HG03060 (cell line): ENCODE measurements around the gene GABRR3.

Experiments
- ATAC-seq: cut with Tn5 transposase; IDR thresholded peaks from one replicate; pipeline ENCODE4 v1.9.1; 2021; ENCODE audit warnings: low read depth, moderate number of reproducible peaks; ENCODE audit not compliant: unreplicated experiment

Gene GABRR3

GRCh38 chr3:98035208-98035607 is at the start of gene GABRR3:
Gene GABRR3 (minus strand): TSS chr3:98035315. CDS start chr3:98034987, 328 bp downstream.
- no peak for ATAC-seq

GRCh38 chr3:98073486-98073885 is 38.4 kb upstream of the GABRR3 start:
- no peak for ATAC-seq

- ATAC-seq: no peak
These were observed 35.7 kb upstream of the GABRR3 start for GRCh38 chr3:98070840-98071239.

GRCh38 chr3:98068824-98069223 is 33.7 kb upstream of the GABRR3 start:
- ATAC-seq: no peak

- ATAC-seq: no peak
These were observed 23.3 kb upstream of the GABRR3 start for GRCh38 chr3:98058244-98058960.

GRCh38 chr3:98057631-98058030 is 22.5 kb upstream of the GABRR3 start:
- ATAC-seq: no peak

- ATAC-seq: no peak
These were observed 20.9 kb upstream of the GABRR3 start for GRCh38 chr3:98056035-98056434.

DNA sequence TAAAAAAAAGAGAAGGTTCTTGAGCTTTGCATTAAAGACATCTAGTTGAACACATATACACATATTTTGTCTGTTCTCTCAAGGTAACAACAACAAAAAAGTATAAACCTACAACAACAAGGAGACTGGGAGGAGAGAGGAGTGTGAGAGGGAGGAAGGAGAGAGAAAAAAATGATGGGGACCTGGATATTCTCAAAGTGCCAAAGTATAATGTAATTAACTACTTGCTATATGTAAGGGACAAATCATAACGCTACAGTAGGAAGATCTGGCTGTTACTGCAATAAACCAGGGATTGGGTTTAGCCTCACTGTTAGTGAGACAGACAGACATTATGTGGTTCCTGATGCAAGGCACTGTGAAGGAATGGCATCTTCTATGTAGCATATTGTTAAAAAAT is 14.2 kb upstream of the GABRR3 start:
- no peak for ATAC-seq

DNA sequence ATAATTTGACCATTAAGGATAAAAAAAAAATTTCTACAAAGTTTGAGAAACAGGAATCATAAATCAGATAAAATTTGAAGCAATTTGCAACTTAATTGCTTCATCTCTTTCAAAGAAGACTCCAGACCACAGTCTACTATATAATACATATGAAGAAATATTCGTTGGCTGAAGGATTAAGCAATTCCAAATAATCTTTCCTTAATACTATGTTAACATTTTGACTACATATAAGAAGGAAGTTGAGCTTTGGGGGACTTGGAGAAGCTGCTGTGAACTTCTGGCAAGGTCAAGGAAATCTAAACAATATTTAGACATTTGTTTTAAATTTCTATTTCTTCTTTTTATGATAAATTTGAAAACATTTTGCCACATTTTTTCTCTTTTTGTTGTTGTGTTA is 13.5 kb upstream of the GABRR3 start:
- ATAC-seq: no peak

DNA sequence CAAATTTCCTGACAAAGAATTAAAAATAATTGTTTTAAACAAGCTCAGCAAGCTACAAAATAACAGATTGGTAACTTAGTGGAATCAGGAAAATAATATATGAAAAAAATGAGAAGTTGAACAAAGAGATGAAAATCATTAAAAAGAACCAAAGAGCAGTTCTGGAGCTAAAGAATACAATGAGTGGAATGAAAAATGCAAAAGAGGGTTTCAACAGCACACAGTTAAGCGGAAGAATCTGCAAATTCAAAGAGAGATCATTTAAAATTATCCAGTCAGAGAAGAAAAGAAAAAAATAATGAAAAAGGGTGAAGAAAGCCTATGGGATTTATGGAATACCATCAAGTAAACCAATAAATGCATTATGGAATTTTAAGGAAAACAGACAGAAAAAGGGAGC is 6.2 kb upstream of the GABRR3 start:
- ATAC-seq: no peak

- ATAC-seq: peak; percentile 83
These were observed 4.4 kb upstream of the GABRR3 start for GRCh38 chr3:98039322-98040024.

DNA sequence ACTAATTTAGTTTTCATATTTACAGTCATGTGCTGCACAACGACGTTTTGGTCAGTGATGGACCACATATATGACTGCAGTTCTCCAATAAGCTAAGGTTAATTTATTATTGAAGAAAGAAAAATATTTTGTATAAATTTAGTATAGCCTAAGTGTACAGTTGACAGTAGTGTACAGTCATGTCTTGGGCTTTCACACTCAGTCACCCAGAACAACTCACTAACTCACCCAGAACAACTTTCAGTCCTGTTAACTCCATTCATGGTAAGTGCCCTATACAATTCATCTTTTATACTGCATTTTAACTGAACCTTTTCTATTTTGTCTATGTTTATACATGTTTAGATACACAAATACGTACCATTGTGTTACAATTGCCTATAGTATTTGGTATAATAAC is 3.8 kb upstream of the GABRR3 start:
- ATAC-seq: peak; percentile 16

GRCh38 chr3:98038286-98038685 is 3.2 kb upstream of the GABRR3 start:
- ATAC-seq: no peak

GRCh38 chr3:98034486-98034885 is 629 bp downstream of the GABRR3 start:
- no peak for ATAC-seq

GRCh38 chr3:98034036-98034435 is 1.1 kb downstream of the GABRR3 start:
- no peak for ATAC-seq

DNA sequence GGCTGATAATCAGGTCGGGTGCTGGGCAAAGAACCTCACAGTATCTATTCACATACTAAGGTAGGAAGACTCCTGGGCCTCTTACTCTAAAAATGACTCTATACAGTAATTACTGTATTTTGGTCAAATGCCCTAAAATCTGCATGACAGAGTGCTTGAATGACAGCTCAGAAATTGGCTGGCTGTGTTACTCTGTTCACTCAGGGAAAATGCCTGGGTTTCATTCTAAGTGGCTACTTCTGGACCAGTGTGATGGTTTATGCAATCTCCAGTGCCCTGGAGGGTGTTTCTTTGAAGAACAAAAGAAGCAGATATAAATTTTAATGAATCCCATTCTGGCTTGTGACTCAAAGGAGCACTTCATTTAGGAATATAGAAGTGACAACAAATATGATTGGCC is 2.2 kb downstream of the GABRR3 start:
- ATAC-seq: no peak

GRCh38 chr3:98032265-98032664 is 2.9 kb downstream of the GABRR3 start:
- no peak for ATAC-seq

DNA sequence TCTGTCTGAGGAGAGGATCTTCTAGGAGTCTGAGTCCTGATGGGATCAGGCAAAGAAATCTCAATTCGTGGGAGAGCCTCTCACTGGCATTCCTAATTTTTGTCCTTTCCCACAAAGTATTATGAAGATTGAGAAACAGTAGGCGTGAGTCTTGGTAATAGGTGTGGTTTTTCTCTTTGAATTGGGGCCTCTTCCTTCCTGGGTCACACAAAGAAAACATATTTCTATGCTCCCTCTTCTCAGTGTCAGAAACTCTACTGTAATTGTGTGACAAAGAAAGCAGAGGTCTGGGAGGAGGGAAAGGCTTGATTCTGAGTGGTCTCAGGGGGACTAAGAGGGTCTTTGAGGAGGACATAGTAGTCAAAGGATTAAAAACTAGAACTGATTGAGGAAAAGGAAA is 6.0 kb downstream of the GABRR3 start:
- no peak for ATAC-seq

DNA sequence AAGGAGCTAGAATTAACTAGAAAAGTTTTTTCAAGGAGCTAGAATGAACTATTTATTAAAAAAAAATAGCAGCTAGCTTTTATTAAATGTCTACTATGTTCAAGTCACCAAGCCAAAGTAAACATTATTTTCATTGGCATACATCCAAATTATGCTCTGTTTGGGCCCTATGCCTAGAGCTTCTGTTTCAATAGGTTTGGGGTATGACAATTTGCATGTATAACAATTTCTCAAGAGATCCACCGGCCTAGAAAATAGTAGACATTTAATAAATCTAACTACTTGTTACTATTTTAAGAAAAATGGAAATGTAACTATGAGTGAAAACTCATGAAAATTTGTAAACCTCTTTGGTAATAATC is 8.0 kb downstream of the GABRR3 start:
- ATAC-seq: no peak

GRCh38 chr3:98026425-98027084 is 8.6 kb downstream of the GABRR3 start:
- no peak for ATAC-seq

GRCh38 chr3:98025392-98025945 is 9.6 kb downstream of the GABRR3 start:
- ATAC-seq: no peak
